NCI-H69 (cell line): ENCODE data around the gene VAV2.

ENCODE experiments used
- DNase-seq: peaks from one replicate; lab custom pipeline; 2025; lab: John Stamatoyannopoulos, UW

Gene VAV2

GRCh38 chr9:133874060-133874657, 118.0 kb downstream of the VAV2 start:
- peak; percentile 67 for DNase-seq

- DNase-seq = peak; percentile 80
These were observed 118.6 kb downstream of the VAV2 start for GRCh38 chr9:133873461-133873891.

GRCh38 chr9:133873009-133873408, 119.1 kb downstream of the VAV2 start:
- peak; percentile 26 for DNase-seq

GRCh38 chr9:133870598-133871595, 121.2 kb downstream of the VAV2 start:
- peak; percentile 25 for DNase-seq

GRCh38 chr9:133869674-133870405, 122.3 kb downstream of the VAV2 start:
- DNase-seq = no peak

GRCh38 chr9:133868203-133868602, 123.9 kb downstream of the VAV2 start:
- no peak for DNase-seq

- DNase-seq = no peak
These were observed 125.2 kb downstream of the VAV2 start for GRCh38 chr9:133866946-133867345.

- DNase-seq = no peak
These were observed 128.1 kb downstream of the VAV2 start for GRCh38 chr9:133864011-133864410.

- no peak for DNase-seq
These were observed 128.9 kb downstream of the VAV2 start for GRCh38 chr9:133863257-133863592.

GRCh38 chr9:133862585-133863256, 129.4 kb downstream of the VAV2 start:
- DNase-seq = no peak

- DNase-seq = no peak
These were observed 130.4 kb downstream of the VAV2 start for GRCh38 chr9:133861692-133862091.

- no peak for DNase-seq
These were observed 131.0 kb downstream of the VAV2 start for GRCh38 chr9:133861086-133861485.

GRCh38 chr9:133858771-133859170, 133.4 kb downstream of the VAV2 start:
- no peak for DNase-seq

GRCh38 chr9:133857639-133858038, 134.5 kb downstream of the VAV2 start:
- DNase-seq = no peak

GRCh38 chr9:133856798-133857197, 135.3 kb downstream of the VAV2 start:
- no peak for DNase-seq

GRCh38 chr9:133855802-133856521, 136.2 kb downstream of the VAV2 start:
- no peak for DNase-seq

- DNase-seq = no peak
These were observed 136.8 kb downstream of the VAV2 start for GRCh38 chr9:133855371-133855770.

GRCh38 chr9:133854765-133855164, 137.4 kb downstream of the VAV2 start:
- peak; percentile 86 for DNase-seq

- no peak for DNase-seq
These were observed 138.1 kb downstream of the VAV2 start for GRCh38 chr9:133854048-133854447.

- DNase-seq = no peak
These were observed 138.8 kb downstream of the VAV2 start for GRCh38 chr9:133853331-133853730.

GRCh38 chr9:133852431-133852830, 139.7 kb downstream of the VAV2 start:
- no peak for DNase-seq
